ENCODE measurements around the gene STYXL1.
"Not testable (repeated sequence)": the region's sequence is repeated elsewhere in the genome, so short reads cannot be mapped to it uniquely, and the experiment has no call there.

The STYXL1 gene

GRCh38 chr7:76065016-76065612, 17.3 kb upstream of the STYXL1 start:
- no peak for DNase-seq (ENCODE audit: low spot score)

- no peak for DNase-seq (ENCODE audit: low spot score)
These were observed 16.6 kb upstream of the STYXL1 start for GRCh38 chr7:76064208-76064970.

- peak; percentile 23 for DNase-seq (ENCODE audit: low spot score)
These were observed 15.7 kb upstream of the STYXL1 start for GRCh38 chr7:76063525-76063924.

DNA sequence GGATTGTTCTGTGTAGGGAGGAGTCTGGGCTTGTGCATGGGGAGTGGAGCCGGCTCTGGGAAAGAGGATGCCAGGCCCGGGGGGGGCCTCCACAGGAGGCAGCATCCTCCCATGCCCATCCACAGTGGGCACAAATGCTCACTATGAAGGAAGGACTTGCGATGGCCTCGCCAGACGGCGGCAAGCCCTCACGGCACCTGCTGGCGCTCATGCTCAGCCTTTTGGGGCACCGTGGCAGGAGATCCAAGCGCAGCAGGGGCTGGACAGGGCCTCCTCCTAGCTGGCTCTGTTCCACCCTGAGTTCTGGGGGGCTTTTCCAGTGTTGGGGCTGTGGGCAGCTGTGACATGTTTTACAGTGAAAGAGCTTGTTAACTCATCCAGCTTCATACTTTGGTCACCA, 15.3 kb upstream of the STYXL1 start:
- no peak for DNase-seq (ENCODE audit: low spot score)

DNA sequence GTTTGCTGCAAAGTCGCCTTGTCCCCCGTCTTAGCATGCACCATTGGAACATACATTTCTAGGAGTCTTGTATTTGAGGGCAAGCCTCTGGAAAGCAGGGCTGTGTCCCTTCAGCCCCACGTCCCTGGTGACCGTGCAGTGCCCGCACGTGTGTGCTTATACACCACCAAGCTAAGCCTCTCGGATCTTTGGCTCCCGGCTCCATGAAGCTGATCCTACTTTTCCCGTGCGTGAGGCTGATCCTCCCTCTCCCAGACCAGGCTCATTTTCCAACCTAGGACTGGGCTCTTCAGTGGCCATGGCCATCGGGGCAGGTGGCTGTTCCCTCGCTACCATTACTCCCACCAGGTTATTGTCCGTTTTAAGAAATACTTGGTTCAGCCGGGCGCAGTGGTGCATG, 14.5 kb upstream of the STYXL1 start:
- DNase-seq (ENCODE audit: low spot score) = no peak

GRCh38 chr7:76060842-76061241, 13.0 kb upstream of the STYXL1 start:
- no peak for DNase-seq (ENCODE audit: low spot score)

- not testable (repeated sequence) for DNase-seq (ENCODE audit: low spot score)
These were observed 10.9 kb upstream of the STYXL1 start for GRCh38 chr7:76058745-76059144.

DNA sequence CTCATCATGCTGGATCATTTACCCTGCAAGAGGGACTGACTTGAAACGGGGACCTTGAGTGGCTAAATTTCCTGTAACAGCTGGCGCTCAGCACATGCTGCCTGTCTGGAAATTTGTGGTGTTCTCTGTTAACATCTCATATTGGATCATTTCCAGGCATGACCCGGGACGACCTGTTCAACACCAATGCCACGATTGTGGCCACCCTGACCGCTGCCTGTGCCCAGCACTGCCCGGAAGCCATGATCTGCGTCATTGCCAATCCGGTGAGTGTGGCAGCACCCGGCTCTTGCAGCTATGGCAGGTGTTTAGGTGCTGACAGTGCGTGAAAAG, 10.0 kb upstream of the STYXL1 start:
- DNase-seq (ENCODE audit: low spot score) = no peak

DNA sequence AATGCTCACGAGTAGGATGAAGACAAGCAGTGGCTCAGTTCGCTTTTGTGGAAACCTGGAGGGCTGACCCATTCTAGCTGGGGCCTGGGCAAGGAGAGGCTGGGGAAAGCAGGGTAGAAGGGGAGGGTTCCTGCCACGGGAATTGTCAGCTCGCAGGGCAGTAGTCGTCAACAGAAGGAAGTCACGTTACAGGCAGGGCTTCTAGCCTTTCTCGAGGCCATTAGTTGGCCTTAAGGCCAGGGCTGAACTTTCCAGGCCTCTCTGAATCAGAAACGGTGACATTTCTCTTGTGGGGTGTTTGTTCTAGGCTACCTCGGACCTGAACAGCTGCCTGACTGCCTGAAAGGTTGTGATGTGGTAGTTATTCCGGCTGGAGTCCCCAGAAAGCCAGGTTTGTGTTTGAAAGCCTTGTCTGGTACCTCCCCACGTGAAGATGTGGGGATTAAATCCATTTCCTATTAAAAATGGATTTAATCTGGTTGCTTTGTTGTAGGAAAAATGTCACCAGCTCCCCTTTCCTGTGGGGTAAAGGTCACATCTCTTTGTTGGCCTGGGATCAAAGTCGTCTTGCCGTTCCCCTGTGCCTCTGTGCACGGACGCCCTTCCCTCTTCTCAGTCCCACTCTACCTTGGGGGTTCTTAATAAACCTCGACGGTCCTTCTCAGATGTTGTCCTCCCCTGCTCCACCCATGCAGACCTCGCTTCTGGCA, 9.5 kb upstream of the STYXL1 start:
- DNase-seq (ENCODE audit: low spot score) = no peak

GRCh38 chr7:76056241-76056640, 8.4 kb upstream of the STYXL1 start:
- DNase-seq (ENCODE audit: low spot score) = no peak

- DNase-seq (ENCODE audit: low spot score) = no peak
These were observed 6.6 kb upstream of the STYXL1 start for GRCh38 chr7:76054123-76055120.

DNA sequence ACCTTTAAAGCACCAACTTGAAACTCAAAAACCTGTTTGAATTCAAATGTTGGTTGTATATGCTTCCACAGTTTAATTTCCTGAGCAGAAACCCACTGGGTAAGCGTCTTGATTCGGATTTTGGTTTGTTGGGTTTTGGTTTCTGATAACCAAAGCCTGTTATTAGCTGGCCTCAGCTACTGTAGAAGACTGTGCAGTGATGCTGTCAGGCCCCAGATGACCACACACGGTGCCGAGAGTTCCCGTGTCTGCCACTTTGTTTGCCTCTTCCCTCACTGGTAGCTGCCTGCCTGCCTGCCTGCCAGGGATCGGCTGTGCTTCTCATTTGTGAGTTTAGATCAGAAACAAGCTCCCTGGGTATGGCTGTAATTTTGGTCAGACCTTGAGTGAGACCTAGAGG, 5.7 kb upstream of the STYXL1 start:
- DNase-seq (ENCODE audit: low spot score) = no peak

DNA sequence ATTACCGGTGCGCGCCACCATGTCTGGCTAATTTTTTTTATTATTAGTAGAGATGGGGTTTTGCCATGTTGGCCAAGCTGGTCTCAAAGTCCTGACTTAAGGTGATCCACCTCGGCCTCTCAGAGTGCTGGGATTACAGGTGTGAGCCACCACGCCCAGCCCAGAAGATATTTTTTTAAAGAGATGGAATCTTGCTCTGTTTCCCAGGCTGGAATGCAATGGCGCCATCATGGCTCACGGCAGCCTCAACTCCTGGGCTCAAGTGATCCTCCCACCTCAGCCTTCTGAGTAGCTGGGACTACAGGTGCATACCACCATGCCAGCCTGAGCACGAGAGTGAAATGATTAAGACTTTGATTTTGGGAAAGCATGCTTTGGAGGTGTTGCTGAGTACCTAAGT, 4.9 kb upstream of the STYXL1 start:
- not testable (repeated sequence) for DNase-seq (ENCODE audit: low spot score)

GRCh38 chr7:76051840-76052239, 4.0 kb upstream of the STYXL1 start:
- no peak for DNase-seq (ENCODE audit: low spot score)

GRCh38 chr7:76050545-76050944, 2.7 kb upstream of the STYXL1 start:
- no peak for DNase-seq (ENCODE audit: low spot score)

GRCh38 chr7:76049295-76049694, 1.5 kb upstream of the STYXL1 start:
- no peak for DNase-seq (ENCODE audit: low spot score)

GRCh38 chr7:76048668-76048988, 828 bp upstream of the STYXL1 start:
- DNase-seq (ENCODE audit: low spot score) = no peak

DNA sequence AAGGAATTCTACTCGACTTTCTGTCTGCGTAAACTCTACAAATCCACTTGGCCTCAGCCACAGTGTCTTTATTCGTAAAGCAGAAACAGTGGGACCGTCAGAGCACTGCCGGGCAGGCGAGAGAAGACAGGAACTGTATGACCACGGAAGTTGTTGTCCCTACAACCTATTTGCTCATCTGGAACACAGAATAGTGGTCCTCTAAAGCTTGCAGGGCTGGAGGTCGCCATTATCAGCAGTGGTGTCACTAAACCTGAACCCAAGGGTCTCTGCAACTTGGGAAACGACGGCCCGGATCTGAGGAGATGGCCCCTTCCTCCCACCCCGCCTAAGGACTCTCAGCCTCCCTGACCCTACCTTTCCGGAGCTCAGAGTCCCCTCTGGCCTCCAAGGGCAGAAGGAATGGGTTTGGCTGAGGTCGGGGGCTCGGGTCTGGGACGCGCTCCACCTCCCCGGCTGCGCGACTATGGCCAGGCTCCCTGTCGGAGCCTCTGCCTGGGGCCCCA, 442 bp downstream of the STYXL1 start:
- DNase-seq (ENCODE audit: low spot score) = peak; percentile 27

GRCh38 chr7:76044375-76044865, 3.4 kb downstream of the STYXL1 start:
- DNase-seq (ENCODE audit: low spot score) = no peak

- DNase-seq (ENCODE audit: low spot score) = no peak
These were observed 7.7 kb downstream of the STYXL1 start for GRCh38 chr7:76040126-76040525.

GRCh38 chr7:76037310-76037709, 10.5 kb downstream of the STYXL1 start:
- no peak for DNase-seq (ENCODE audit: low spot score)

GRCh38 chr7:76031964-76032363, 15.8 kb downstream of the STYXL1 start:
- DNase-seq (ENCODE audit: low spot score) = no peak

Data from hematopoietic multipotent progenitor cell treated with erythropoietin and hydrocortisone succinate and interleukin-3 and kit ligand, for 17 days (in vitro differentiated cells).